Stimulated activated CD8-positive, alpha-beta memory T cell treated with anti-CD3 and anti-CD28 coated beads, Interleukin-7, amount 100 ng/mL, for 4 hours (primary cell): ENCODE data around the gene TUBE1.
A peak's percentile ranks its signal among the peaks of the same experiment; 100 is the strongest.
"Not testable (repeated sequence)": the region's sequence is repeated elsewhere in the genome, so short reads cannot be mapped to it uniquely, and the experiment has no call there.

Experiments
- DNase-seq, 2 donors: peaks; one replicate each; pipeline ENCODE4 v3.0.0-alpha.2; 2020; ENCODE audit warnings: low read depth in 2 of 2

TUBE1 gene

GRCh38 chr6:112062966-112063365 lies 24.3 kb downstream of the TUBE1 start:
- no peak for DNase-seq

GRCh38 chr6:112061605-112062004 lies 25.7 kb downstream of the TUBE1 start:
- no peak for DNase-seq

- DNase-seq, result no peak
Observed at GRCh38 chr6:112058243-112059032, 28.8 kb downstream of the TUBE1 start.

GRCh38 chr6:112054555-112055190 lies 32.6 kb downstream of the TUBE1 start:
- DNase-seq, result no peak

GRCh38 chr6:112054001-112054400 lies 33.3 kb downstream of the TUBE1 start, which contains the start of gene CCN6:
Gene CCN6, plus strand, starts transcription at chr6:112054104. Its CDS starts 254 bp downstream, at chr6:112054358.
- DNase-seq, result no peak

- not testable (repeated sequence) for DNase-seq
Observed at GRCh38 chr6:112051251-112051740, 36.0 kb downstream of the TUBE1 start.

- DNase-seq, result no peak
Observed at GRCh38 chr6:112050429-112050828, 36.9 kb downstream of the TUBE1 start.

- no peak for DNase-seq
Observed at GRCh38 chr6:112049996-112050395, 37.3 kb downstream of the TUBE1 start.

GRCh38 chr6:112049026-112049799 lies 38.1 kb downstream of the TUBE1 start:
- DNase-seq, result no peak

- not testable (repeated sequence) for DNase-seq
Observed at GRCh38 chr6:112047523-112047922, 39.8 kb downstream of the TUBE1 start.

GRCh38 chr6:112044856-112045255 lies 42.4 kb downstream of the TUBE1 start:
- DNase-seq, result no peak

- no peak for DNase-seq
Observed at GRCh38 chr6:112044196-112044595, 43.1 kb downstream of the TUBE1 start.

- peak; percentile 81 to 84 for DNase-seq
Observed at GRCh38 chr6:112043032-112044007, 44.0 kb downstream of the TUBE1 start.

GRCh38 chr6:112041535-112041934 lies 45.7 kb downstream of the TUBE1 start:
- no peak for DNase-seq

- DNase-seq, result no peak
Observed at GRCh38 chr6:112040956-112041355, 46.3 kb downstream of the TUBE1 start.

GRCh38 chr6:112039431-112039770 lies 47.9 kb downstream of the TUBE1 start:
- DNase-seq, result no peak

- no peak for DNase-seq
Observed at GRCh38 chr6:112038756-112039430, 48.4 kb downstream of the TUBE1 start.

- DNase-seq, result no peak
Observed at GRCh38 chr6:112038268-112038667, 49.0 kb downstream of the TUBE1 start.

- no peak for DNase-seq
Observed at GRCh38 chr6:112037783-112038216, 49.5 kb downstream of the TUBE1 start.

- no peak for DNase-seq
Observed at GRCh38 chr6:112036088-112036637, 51.1 kb downstream of the TUBE1 start.
